Stimulated activated CD8-positive, alpha-beta memory T cell treated with anti-CD3 and anti-CD28 coated beads, Interleukin-12 subunit alpha, Interleukin-12 subunit beta, amount 100 ng/mL, for 24 hours (primary cell): Measurements from ENCODE around the gene ZNF638.

Experiments used
- DNase-seq: peaks from one replicate; pipeline ENCODE4 v3.0.0-alpha.2; 2020; ENCODE audit errors: extremely low read depth

ZNF638 gene

GRCh38 chr2:71336802-71337201 lies 5.2 kb downstream of the ZNF638 start:
- no peak for DNase-seq

- no peak for DNase-seq
These were observed 6.2 kb downstream of the ZNF638 start for GRCh38 chr2:71337776-71338175.

GRCh38 chr2:71339685-71340084 lies 8.1 kb downstream of the ZNF638 start:
- DNase-seq, result no peak

- no peak for DNase-seq
These were observed 8.6 kb downstream of the ZNF638 start for GRCh38 chr2:71340176-71340575.

GRCh38 chr2:71341645-71342044 lies 10.1 kb downstream of the ZNF638 start:
- no peak for DNase-seq

GRCh38 chr2:71346065-71346464 lies 14.5 kb downstream of the ZNF638 start:
- DNase-seq, result no peak

- no peak for DNase-seq
These were observed 15.9 kb downstream of the ZNF638 start for GRCh38 chr2:71347517-71347916.

GRCh38 chr2:71348302-71348701 lies 16.7 kb downstream of the ZNF638 start:
- DNase-seq, result no peak

- no peak for DNase-seq
These were observed 21.7 kb downstream of the ZNF638 start for GRCh38 chr2:71353248-71353647.

- no peak for DNase-seq
These were observed 27.5 kb downstream of the ZNF638 start for GRCh38 chr2:71358931-71359671.

- DNase-seq, result no peak
These were observed 28.9 kb downstream of the ZNF638 start for GRCh38 chr2:71360434-71360975.

GRCh38 chr2:71361631-71362030 lies 30.0 kb downstream of the ZNF638 start:
- no peak for DNase-seq

- no peak for DNase-seq
These were observed 30.9 kb downstream of the ZNF638 start for GRCh38 chr2:71362447-71362846.

- DNase-seq, result no peak
These were observed 38.4 kb downstream of the ZNF638 start for GRCh38 chr2:71370015-71370414.

- DNase-seq, result no peak
These were observed 40.5 kb downstream of the ZNF638 start for GRCh38 chr2:71372042-71372441.

GRCh38 chr2:71379086-71379485 lies 47.5 kb downstream of the ZNF638 start:
- no peak for DNase-seq

GRCh38 chr2:71380665-71381064 lies 49.1 kb downstream of the ZNF638 start:
- DNase-seq, result no peak

GRCh38 chr2:71385012-71385411 lies 53.4 kb downstream of the ZNF638 start:
- no peak for DNase-seq

GRCh38 chr2:71388214-71388613 lies 56.6 kb downstream of the ZNF638 start:
- DNase-seq, result no peak

- no peak for DNase-seq
These were observed 57.9 kb downstream of the ZNF638 start for GRCh38 chr2:71389384-71390072.

GRCh38 chr2:71393216-71393615 lies 61.6 kb downstream of the ZNF638 start:
- no peak for DNase-seq

- DNase-seq, result no peak
These were observed 63.9 kb downstream of the ZNF638 start for GRCh38 chr2:71395471-71395870.

GRCh38 chr2:71402427-71402826 lies 70.8 kb downstream of the ZNF638 start:
- no peak for DNase-seq
